ENCODE data around the gene SASS6.

SASS6 gene

DNA sequence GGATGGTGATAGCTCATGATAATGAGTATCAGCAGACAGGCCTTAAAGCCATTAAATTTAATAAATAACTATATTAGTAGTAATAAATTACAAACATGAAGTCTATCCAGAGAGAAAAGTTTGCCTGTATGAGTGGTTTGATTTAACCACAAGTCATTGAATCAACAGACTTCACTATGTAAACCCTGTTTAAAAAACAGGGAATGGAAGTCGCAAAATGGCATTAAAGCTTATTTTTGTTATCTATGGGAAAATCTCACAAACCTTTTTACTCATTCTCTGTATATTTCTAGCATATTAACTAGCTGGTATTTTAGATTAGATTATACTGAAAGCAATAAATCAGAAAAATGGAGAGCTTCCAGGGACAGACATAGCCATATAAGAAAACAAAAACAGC is 45.3 kb downstream of the SASS6 start:
- H3K4me3 ChIP-seq (ENCODE audit: low read depth, low read length): no peak overlapping the region
- H3K36me3 ChIP-seq (ENCODE audit: control insufficient read depth in 1 of 2, insufficient read depth in 2 of 2, low read length in 2 of 2): peaks cover 3 to 5% of the 10 kb centered on the region in 2 experiments
- no peak overlapping the region for H2AFZ ChIP-seq (ENCODE audit: insufficient read depth, low read length, poor library complexity)
- H2BK120ac ChIP-seq (ENCODE audit: insufficient read depth, low read length, poor library complexity): no peak overlapping the region
- no CpG with 5 or more reads among the region's 1 CpG for WGBS (ENCODE audit: extremely low coverage, insufficient coverage, insufficient read length)
- no peak for DNase-seq
- H4K91ac ChIP-seq (ENCODE audit: low read depth, low read length): no peak overlapping the region
- no peak overlapping the region for H3K4ac ChIP-seq (ENCODE audit: low read depth, low read length)
- no peak overlapping the region for H3K4me2 ChIP-seq (ENCODE audit: low read length)
- H3K79me2 ChIP-seq (ENCODE audit: control insufficient read depth, insufficient read depth, low read length, poor library complexity): no peaks in the 10 kb centered on the region
- no peaks in the 10 kb centered on the region for H3K9me3 ChIP-seq (ENCODE audit: insufficient read depth, low read depth, low read length)
- no peak overlapping the region for H2AK5ac ChIP-seq (ENCODE audit: low read length)
- no peak overlapping the region for H3K9ac ChIP-seq (ENCODE audit: low read length)
- H3K14ac ChIP-seq (ENCODE audit: low read length): no peak overlapping the region
- H2BK5ac ChIP-seq (ENCODE audit: low read depth, low read length, poor library complexity): no peak overlapping the region
- H3K27ac ChIP-seq (ENCODE audit: low read depth, low read length): no peak overlapping the region
- H3K23ac ChIP-seq (ENCODE audit: low read length): no peak overlapping the region
- no peaks in the 10 kb centered on the region for H3K79me1 ChIP-seq (ENCODE audit: low read length)
- H4K8ac ChIP-seq (ENCODE audit: low read depth, low read length): no peak overlapping the region
- H3K27me3 ChIP-seq (ENCODE audit: insufficient read depth, low read length): no peaks in the 10 kb centered on the region
- no peak overlapping the region for H2BK12ac ChIP-seq (ENCODE audit: low read length)
- H3K4me1 ChIP-seq (ENCODE audit: control insufficient read depth in 1 of 2, insufficient read depth in 2 of 2, low read length in 2 of 2): no peaks in the 10 kb centered on the region
- H3K18ac ChIP-seq (ENCODE audit: low read length): no peak overlapping the region
- no peak overlapping the region for H4K12ac ChIP-seq (ENCODE audit: low read depth, low read length)

DNA sequence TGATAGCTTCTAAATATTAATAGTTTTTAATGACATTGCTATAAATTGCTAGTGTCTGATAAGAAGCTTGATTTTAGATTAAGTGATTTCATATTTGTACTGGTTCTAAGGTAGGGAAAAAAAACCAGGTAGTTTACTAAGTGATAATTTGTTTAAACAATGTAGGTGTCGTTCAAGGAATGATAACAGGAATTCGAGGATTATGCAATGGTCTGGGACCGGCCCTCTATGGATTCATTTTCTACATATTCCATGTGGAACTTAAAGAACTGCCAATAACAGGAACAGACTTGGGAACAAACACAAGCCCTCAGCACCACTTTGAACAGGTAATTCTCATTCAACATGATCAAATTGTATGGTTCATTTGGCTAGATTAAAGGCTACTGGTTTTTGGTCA is 52.4 kb downstream of the SASS6 start:
- Histone ChIP-seq H3K4me3 (ENCODE audit: low read depth, low read length) (no peak overlapping the region), H3K36me3 (ENCODE audit: control insufficient read depth in 1 of 2, insufficient read depth in 2 of 2, low read length in 2 of 2) (peaks cover 11 to 20% of the 10 kb centered on the region in 2 experiments), H2AFZ (ENCODE audit: insufficient read depth, low read length, poor library complexity) (no peak overlapping the region), H3K14ac (ENCODE audit: low read length) (no peak overlapping the region), H3K23ac (ENCODE audit: low read length) (no peak overlapping the region), H4K91ac (ENCODE audit: low read depth, low read length) (no peak overlapping the region), H3K27me3 (ENCODE audit: insufficient read depth, low read length) (no peaks in the 10 kb centered on the region), H2BK5ac (ENCODE audit: low read depth, low read length, poor library complexity) (no peak overlapping the region), H2AK5ac (ENCODE audit: low read length) (no peak overlapping the region), H3K79me2 (ENCODE audit: control insufficient read depth, insufficient read depth, low read length, poor library complexity) (no peaks in the 10 kb centered on the region), H3K79me1 (ENCODE audit: low read length) (no peaks in the 10 kb centered on the region), H2BK12ac (ENCODE audit: low read length) (no peak overlapping the region), H4K12ac (ENCODE audit: low read depth, low read length) (no peak overlapping the region), H3K4ac (ENCODE audit: low read depth, low read length) (no peak overlapping the region), H3K4me1 (ENCODE audit: control insufficient read depth in 1 of 2, insufficient read depth in 2 of 2, low read length in 2 of 2) (no peaks in the 10 kb centered on the region), H3K9me3 (ENCODE audit: insufficient read depth, low read depth, low read length) (no peaks in the 10 kb centered on the region), H4K8ac (ENCODE audit: low read depth, low read length) (no peak overlapping the region), H3K18ac (ENCODE audit: low read length) (no peak overlapping the region), H3K9ac (ENCODE audit: low read length) (no peak overlapping the region), H2BK120ac (ENCODE audit: insufficient read depth, low read length, poor library complexity) (no peak overlapping the region), H3K27ac (ENCODE audit: low read depth, low read length) (no peak overlapping the region), H3K4me2 (ENCODE audit: low read length) (no peak overlapping the region)
- peak; percentile 54 to 88 for DNase-seq
- no CpG with 5 or more reads among the region's 3 CpGs for WGBS (ENCODE audit: extremely low coverage, insufficient coverage, insufficient read length)

- no peak overlapping the region for H2AK5ac ChIP-seq (ENCODE audit: low read length)
- H3K9me3 ChIP-seq (ENCODE audit: insufficient read depth, low read depth, low read length): no peaks in the 10 kb centered on the region
- no peak overlapping the region for H2BK120ac ChIP-seq (ENCODE audit: insufficient read depth, low read length, poor library complexity)
- H2BK5ac ChIP-seq (ENCODE audit: low read depth, low read length, poor library complexity): no peak overlapping the region
- H3K4me1 ChIP-seq (ENCODE audit: control insufficient read depth in 1 of 2, insufficient read depth in 2 of 2, low read length in 2 of 2): no peaks in the 10 kb centered on the region
- H3K36me3 ChIP-seq (ENCODE audit: control insufficient read depth in 1 of 2, insufficient read depth in 2 of 2, low read length in 2 of 2): peaks cover 17 to 37% of the 10 kb centered on the region in 2 experiments
- no CpG with 5 or more reads among the region's 5 CpGs for WGBS (ENCODE audit: extremely low coverage, insufficient coverage, insufficient read length)
- no peak overlapping the region for H3K14ac ChIP-seq (ENCODE audit: low read length)
- no peak overlapping the region for H4K12ac ChIP-seq (ENCODE audit: low read depth, low read length)
- no peak overlapping the region for H3K27ac ChIP-seq (ENCODE audit: low read depth, low read length)
- no peaks in the 10 kb centered on the region for H3K27me3 ChIP-seq (ENCODE audit: insufficient read depth, low read length)
- peak in 1 of 2 donors; percentile 38 for DNase-seq
- no peak overlapping the region for H2AFZ ChIP-seq (ENCODE audit: insufficient read depth, low read length, poor library complexity)
- H3K79me1 ChIP-seq (ENCODE audit: low read length): no peaks in the 10 kb centered on the region
- H3K79me2 ChIP-seq (ENCODE audit: control insufficient read depth, insufficient read depth, low read length, poor library complexity): no peaks in the 10 kb centered on the region
- H4K8ac ChIP-seq (ENCODE audit: low read depth, low read length): no peak overlapping the region
- H3K4ac ChIP-seq (ENCODE audit: low read depth, low read length): no peak overlapping the region
- no peak overlapping the region for H3K18ac ChIP-seq (ENCODE audit: low read length)
- H2BK12ac ChIP-seq (ENCODE audit: low read length): no peak overlapping the region
- no peak overlapping the region for H3K4me3 ChIP-seq (ENCODE audit: low read depth, low read length)
- no peak overlapping the region for H4K91ac ChIP-seq (ENCODE audit: low read depth, low read length)
- H3K9ac ChIP-seq (ENCODE audit: low read length): no peak overlapping the region
- H3K4me2 ChIP-seq (ENCODE audit: low read length): no peak overlapping the region
- H3K23ac ChIP-seq (ENCODE audit: low read length): no peak overlapping the region
These were observed 55.2 kb downstream of the SASS6 start for GRCh38 chr1:100077531-100077930.

DNA sequence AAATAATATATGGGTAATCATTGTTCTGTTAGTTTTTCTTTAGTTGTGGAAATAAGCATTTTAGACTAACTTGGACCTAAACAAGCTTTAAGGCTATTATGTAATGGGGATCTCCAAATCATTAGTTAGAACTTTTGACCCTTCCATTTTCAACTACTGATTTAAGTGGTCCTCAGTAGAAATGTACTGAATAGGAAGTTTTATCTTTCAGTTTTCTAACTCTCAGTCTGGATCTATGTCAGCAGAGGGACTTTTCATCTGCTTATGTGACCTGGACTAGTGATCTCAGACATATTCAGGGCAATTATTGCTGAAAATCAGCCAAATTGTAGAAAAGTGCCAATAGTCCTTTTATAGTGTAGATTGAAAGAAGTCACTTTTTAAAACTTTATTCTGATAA is 56.0 kb downstream of the SASS6 start:
- Histone ChIP-seq H3K9me3 (ENCODE audit: insufficient read depth, low read depth, low read length) (no peaks in the 10 kb centered on the region), H3K27me3 (ENCODE audit: insufficient read depth, low read length) (no peaks in the 10 kb centered on the region), H2AK5ac (ENCODE audit: low read length) (no peak overlapping the region), H3K4ac (ENCODE audit: low read depth, low read length) (no peak overlapping the region), H3K18ac (ENCODE audit: low read length) (no peak overlapping the region), H3K23ac (ENCODE audit: low read length) (no peak overlapping the region), H2BK5ac (ENCODE audit: low read depth, low read length, poor library complexity) (no peak overlapping the region), H3K36me3 (ENCODE audit: control insufficient read depth in 1 of 2, insufficient read depth in 2 of 2, low read length in 2 of 2) (peaks cover 17 to 35% of the 10 kb centered on the region in 2 experiments), H3K4me1 (ENCODE audit: control insufficient read depth in 1 of 2, insufficient read depth in 2 of 2, low read length in 2 of 2) (no peaks in the 10 kb centered on the region), H3K4me2 (ENCODE audit: low read length) (no peak overlapping the region), H2BK120ac (ENCODE audit: insufficient read depth, low read length, poor library complexity) (no peak overlapping the region), H4K12ac (ENCODE audit: low read depth, low read length) (no peak overlapping the region), H4K8ac (ENCODE audit: low read depth, low read length) (no peak overlapping the region), H2AFZ (ENCODE audit: insufficient read depth, low read length, poor library complexity) (no peak overlapping the region), H3K4me3 (ENCODE audit: low read depth, low read length) (no peak overlapping the region), H2BK12ac (ENCODE audit: low read length) (no peak overlapping the region), H3K79me2 (ENCODE audit: control insufficient read depth, insufficient read depth, low read length, poor library complexity) (no peaks in the 10 kb centered on the region), H3K9ac (ENCODE audit: low read length) (no peak overlapping the region), H3K27ac (ENCODE audit: low read depth, low read length) (no peak overlapping the region), H3K79me1 (ENCODE audit: low read length) (no peaks in the 10 kb centered on the region), H4K91ac (ENCODE audit: low read depth, low read length) (no peak overlapping the region), H3K14ac (ENCODE audit: low read length) (no peak overlapping the region)
- no peak for DNase-seq
